Brain microvascular endothelial cell (primary cell): ENCODE results near the gene MEIOB.
"Not testable (repeated sequence)": the region's sequence is repeated elsewhere in the genome, so short reads cannot be mapped to it uniquely, and the experiment has no call there.

Experiments
- DNase-seq: peaks from one replicate; pipeline ENCODE4 v3.0.0-alpha.2; 2020
- H3K27ac ChIP-seq: fragments of 250-450 bp; sonication (Bioruptor Pico); 2 replicates; pipeline ENCODE4 v1.5.1; 2020; ENCODE audit warnings: mild to moderate bottlenecking, moderate library complexity
- H3K27me3 ChIP-seq: fragments of 250-450 bp; sonication (Bioruptor Pico); replicated peaks from 2 replicates; pipeline ENCODE4 v1.5.1; 2020; ENCODE audit warnings: mild to moderate bottlenecking
- H3K36me3 ChIP-seq: fragments of 250-450 bp; sonication (Bioruptor Pico); replicated peaks from 2 replicates; pipeline ENCODE4 v1.5.1; 2020; ENCODE audit warnings: mild to moderate bottlenecking
- H3K4me3 ChIP-seq: 2 replicates; pipeline ENCODE4 v1.5.1; 2011; ENCODE audit warnings: low read depth, mild to moderate bottlenecking, control low read depth, low read length, moderate library complexity
- CTCF ChIP-seq: IDR thresholded peaks from 2 replicates; pipeline ENCODE4 v1.5.1; 2011; ENCODE audit warnings: low read depth, mild to moderate bottlenecking, moderate library complexity, low read length, control low read depth, inconsistent platforms; ENCODE audit errors: missing control alignments
- in situ Hi-C: cut with HindIII; loops from 2 replicates; pipeline ENCODE4 v1.10.0; 2017; ENCODE audit warnings: low sequenced_read_pairs, low pct_ligation_motif_present

The MEIOB gene

DNA sequence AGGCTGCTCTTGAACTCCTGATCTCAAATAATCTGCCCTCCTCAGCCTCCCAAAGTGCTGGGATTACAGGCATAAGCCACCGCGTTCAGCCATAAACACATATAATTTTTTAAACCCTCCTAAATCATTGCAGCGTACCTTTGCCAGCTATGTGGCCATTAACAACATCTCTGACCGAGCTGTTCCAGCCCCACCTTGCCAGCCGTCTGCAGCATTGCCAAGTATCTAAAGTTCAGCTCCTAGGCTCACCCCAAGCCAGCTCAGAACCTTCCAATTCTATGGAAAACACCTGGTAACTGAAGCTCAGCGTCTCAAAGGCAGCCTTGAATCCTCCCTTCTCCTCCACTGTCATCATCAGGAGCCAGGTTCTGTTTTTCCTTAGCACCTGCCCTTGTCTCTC lies 5.1 kb upstream of the MEIOB start:
- H3K27me3 ChIP-seq: peaks cover 10% of the 10 kb centered on the region
- in situ Hi-C loops: no loop called here
- H3K27ac ChIP-seq: no peak overlapping the region
- H3K4me3 ChIP-seq: no peak overlapping the region
- no peak for TF ChIP-seq CTCF
- no peaks in the 10 kb centered on the region for H3K36me3 ChIP-seq
- no peak for DNase-seq

GRCh38 chr16:1876468-1876867 lies 4.5 kb upstream of the MEIOB start:
- no peak for TF ChIP-seq CTCF
- DNase-seq: no peak
- Histone ChIP-seq H3K27ac (no peak overlapping the region), H3K4me3 (no peak overlapping the region), H3K27me3 (peaks cover 10% of the 10 kb centered on the region), H3K36me3 (no peaks in the 10 kb centered on the region)
- in situ Hi-C loops: no loop called here

GRCh38 chr16:1876066-1876465 lies 4.1 kb upstream of the MEIOB start:
- H3K27ac ChIP-seq, H3K36me3 ChIP-seq, DNase-seq, in situ Hi-C loops, H3K4me3 ChIP-seq: not testable (repeated sequence)
- peaks cover 10% of the 10 kb centered on the region for H3K27me3 ChIP-seq

DNA sequence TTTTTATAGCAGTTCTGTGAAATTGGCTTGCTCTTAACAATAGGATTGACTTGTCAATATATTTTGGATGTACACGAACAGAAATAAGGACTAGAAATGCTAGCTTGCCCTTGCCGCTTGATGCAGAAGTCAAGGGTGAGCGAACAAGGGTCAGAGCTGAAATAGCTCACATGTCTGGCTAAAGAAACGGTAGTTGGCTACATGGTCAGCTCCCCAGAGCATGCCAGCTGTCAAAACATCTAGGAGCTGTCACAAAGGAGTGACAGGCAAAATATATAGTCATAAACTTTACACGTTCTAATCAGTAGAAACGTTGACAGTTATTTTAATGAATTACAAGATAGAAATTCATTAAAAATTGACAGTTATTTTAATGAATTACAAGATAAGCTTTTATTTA lies 2.9 kb upstream of the MEIOB start:
- Histone ChIP-seq H3K4me3 (no peak overlapping the region), H3K36me3 (no peaks in the 10 kb centered on the region), H3K27me3 (peaks cover 10% of the 10 kb centered on the region), H3K27ac (no peak overlapping the region)
- TF ChIP-seq CTCF: no peak
- no peak for DNase-seq
- in situ Hi-C loops: no loop called here

GRCh38 chr16:1870365-1871082 lies 1.4 kb downstream of the MEIOB start:
- Histone ChIP-seq H3K36me3 (no peaks in the 10 kb centered on the region), H3K27ac (peak overlapping the region; percentile 69), H3K4me3 (no peak overlapping the region), H3K27me3 (no peaks in the 10 kb centered on the region)
- peak; percentile 80 for DNase-seq
- no peak for TF ChIP-seq CTCF
- in situ Hi-C loops: no loop called here

- Histone ChIP-seq H3K27ac (no peak overlapping the region), H3K36me3 (no peaks in the 10 kb centered on the region), H3K4me3 (no peak overlapping the region), H3K27me3 (no peaks in the 10 kb centered on the region)
- no peak for DNase-seq
- TF ChIP-seq CTCF: no peak
- in situ Hi-C loops: no loop called here
Measured at GRCh38 chr16:1865902-1866690, 5.9 kb downstream of the MEIOB start.
